ENCODE measurements around the gene NUFIP1.

GRCh38 chr13:44902738-44903137 lies 86.5 kb downstream of the NUFIP1 start:
- TF ChIP-seq POLR2AphosphoS5 (IDR thresholded peaks at IDR 0.05; ENCODE audit: low read depth) = no peak
- TF ChIP-seq, protein P1, sequence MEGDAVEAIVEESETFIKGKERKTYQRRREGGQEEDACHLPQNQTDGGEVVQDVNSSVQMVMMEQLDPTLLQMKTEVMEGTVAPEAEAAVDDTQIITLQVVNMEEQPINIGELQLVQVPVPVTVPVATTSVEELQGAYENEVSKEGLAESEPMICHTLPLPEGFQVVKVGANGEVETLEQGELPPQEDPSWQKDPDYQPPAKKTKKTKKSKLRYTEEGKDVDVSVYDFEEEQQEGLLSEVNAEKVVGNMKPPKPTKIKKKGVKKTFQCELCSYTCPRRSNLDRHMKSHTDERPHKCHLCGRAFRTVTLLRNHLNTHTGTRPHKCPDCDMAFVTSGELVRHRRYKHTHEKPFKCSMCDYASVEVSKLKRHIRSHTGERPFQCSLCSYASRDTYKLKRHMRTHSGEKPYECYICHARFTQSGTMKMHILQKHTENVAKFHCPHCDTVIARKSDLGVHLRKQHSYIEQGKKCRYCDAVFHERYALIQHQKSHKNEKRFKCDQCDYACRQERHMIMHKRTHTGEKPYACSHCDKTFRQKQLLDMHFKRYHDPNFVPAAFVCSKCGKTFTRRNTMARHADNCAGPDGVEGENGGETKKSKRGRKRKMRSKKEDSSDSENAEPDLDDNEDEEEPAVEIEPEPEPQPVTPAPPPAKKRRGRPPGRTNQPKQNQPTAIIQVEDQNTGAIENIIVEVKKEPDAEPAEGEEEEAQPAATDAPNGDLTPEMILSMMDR (IDR thresholded peaks at IDR 0.05; ENCODE audit: insufficient read depth, low read length) = no peak
- TF ChIP-seq SPI1 (IDR thresholded peaks at IDR 0.05; ENCODE audit: borderline replicate concordance, low read depth) = no peak
- no peak for TF ChIP-seq REST (IDR thresholded peaks at IDR 0.05; ENCODE audit: insufficient replicate concordance, low read depth)
- no peak for TF ChIP-seq GABPA (IDR thresholded peaks at IDR 0.05; ENCODE audit: low read depth)
